HG02970 (cell line): ENCODE results near the gene BRI3BP.
"Not testable (repeated sequence)": the region's sequence is repeated elsewhere in the genome, so short reads cannot be mapped to it uniquely, and the experiment has no call there.

Experiments used
- ATAC-seq: cut with Tn5 transposase; IDR thresholded peaks from one replicate; pipeline ENCODE4 v1.9.1; 2021; ENCODE audit warnings: mild to moderate bottlenecking, moderate library complexity, moderate number of reproducible peaks; ENCODE audit not compliant: unreplicated experiment, low FRiP score

The BRI3BP gene

DNA sequence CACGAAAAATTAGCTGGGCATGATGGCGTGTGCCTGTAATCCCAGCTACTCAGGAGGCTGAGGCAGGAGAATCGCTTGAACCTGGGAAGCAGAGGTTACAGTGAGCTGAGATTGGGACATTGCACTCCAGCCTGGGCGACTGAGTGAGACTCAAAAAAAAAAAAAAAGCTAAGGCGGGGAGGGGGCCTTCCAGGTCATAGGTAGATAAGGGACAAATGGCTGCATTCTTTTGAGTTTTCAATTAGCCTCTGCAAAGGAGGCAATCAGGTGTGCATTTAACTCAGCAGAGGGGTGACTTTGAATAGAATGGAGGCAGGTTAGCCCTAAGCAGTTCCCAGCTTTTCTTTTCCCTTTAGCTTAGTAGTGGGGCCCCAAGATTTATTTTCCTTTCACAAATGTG lies 71.0 kb downstream of the BRI3BP start:
- no peak for ATAC-seq

DNA sequence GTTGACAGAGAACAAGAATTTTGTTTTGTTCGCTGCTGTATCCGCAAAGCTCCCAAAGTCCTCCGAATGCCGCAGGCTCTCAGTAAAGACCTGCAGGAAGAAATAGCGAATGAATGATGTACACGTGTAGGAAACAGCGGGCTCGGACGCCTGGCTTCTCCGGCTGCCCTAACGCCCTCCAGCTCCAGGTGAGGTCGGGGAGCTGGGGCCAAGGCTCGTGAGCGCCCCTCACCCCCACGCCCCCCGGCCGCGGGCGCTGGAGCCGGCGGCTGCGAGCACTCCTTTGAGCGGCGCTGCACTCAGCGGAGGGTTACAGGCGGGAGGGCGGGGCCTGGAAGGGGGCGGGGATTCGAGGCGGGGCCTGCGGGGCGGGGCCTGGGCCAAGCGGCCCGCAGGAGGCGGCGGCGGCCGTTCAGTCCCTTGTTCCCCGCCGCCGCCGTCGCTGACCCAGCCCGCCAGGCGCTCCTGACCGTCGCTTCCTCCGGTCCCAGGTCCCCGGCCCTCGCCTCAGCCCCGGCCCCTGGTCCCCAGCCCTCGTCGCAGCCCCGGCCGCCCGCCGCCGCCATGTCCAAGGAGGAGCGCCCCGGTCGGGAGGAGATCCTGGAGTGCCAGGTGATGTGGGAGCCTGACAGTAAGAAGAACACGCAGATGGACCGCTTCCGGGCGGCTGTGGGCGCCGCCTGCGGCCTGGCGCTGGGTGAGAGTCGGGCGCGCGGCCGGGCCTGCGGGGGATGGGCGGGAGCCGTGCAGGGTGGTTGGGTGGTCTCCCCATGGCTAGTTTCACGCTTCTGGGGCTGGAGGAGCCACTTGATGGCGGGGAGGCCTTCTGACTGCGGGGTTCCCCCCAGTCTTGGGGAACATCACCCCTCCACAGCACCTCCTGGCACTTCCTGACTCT lies 71.8 kb downstream of the BRI3BP start, which contains the start of gene AACS:
TSS of gene AACS (plus strand) at position 415 of the 898 bp plus-strand sequence. CDS start at position 565, 150 bp downstream.
- ATAC-seq = peak; percentile 88

DNA sequence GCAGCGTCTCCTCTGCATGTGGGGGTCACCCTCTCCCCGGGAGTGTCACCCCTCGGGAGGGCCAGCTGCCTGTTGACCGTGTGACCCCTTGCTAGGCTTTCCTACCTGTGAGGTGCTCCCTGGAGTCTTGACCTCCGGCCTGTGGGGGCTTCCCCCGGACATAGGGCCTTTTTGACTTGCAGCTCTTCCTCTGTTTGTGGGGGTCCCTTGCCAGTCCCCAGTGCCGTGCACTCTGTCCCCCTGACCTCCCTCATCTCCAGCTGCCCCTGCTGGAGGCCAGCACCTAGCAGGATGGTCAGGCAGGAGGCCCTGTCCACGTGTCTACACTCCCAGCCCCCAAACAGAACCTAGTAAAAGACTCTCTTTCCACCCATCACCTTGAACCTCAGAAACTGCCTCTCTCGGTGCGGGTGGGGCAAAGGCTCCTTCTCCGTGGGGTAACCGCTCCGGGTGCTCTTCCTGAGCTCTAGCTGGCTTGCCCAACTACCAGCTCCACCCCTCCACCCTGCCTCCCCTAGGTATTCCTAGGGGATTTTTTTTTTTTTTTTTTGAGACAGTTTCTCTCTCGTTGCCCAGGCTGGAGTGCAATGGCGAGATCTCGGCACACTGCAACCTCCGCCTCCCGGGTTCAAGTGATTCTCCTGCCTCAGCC lies 72.6 kb downstream of the BRI3BP start:
- no peak for ATAC-seq

DNA sequence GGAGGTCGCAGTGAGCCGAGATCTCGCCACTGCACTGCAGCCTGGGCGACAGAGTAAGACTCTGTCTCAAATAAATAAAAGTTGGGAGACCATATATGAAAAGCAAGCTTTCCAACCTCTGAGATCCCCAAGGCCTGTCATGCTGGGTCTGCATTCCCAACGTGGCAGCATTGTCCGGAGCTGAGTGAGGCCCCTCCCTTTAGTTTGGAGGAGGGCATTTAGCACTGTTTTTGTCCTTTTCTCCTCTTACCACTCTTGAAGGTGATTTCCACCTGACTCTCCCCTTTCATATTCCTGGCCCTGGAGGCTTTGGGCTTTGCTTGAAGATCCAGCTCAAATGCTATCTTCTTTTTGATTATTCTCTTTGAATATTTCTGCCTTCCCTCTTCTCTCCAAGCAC lies 74.9 kb downstream of the BRI3BP start:
- no peak for ATAC-seq

GRCh38 chr12:125069616-125070015 lies 76.2 kb downstream of the BRI3BP start:
- no peak for ATAC-seq

DNA sequence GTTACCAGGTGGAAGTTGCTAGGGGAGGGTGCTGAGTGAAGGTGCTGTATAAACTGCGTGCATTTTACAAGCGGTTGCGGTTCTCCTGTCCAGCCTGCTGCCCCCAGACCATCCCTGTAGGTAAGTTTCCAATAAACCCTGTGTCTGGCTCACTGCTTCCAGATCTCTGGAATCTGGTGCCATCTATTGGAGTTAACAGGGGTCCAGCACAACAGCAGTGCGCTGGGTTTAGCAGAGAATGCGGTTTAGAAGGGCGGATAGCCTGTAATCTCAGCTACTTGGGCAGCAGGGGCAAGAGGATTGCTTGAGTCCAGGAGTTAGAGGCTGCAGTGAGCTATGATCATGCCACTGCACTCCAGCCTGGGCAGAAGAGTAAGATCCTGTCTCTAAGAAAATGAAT lies 76.7 kb downstream of the BRI3BP start:
- ATAC-seq = no peak

- no peak for ATAC-seq
Measured at GRCh38 chr12:125070661-125071390, 77.4 kb downstream of the BRI3BP start.

GRCh38 chr12:125071456-125071855 lies 78.0 kb downstream of the BRI3BP start:
- ATAC-seq = no peak

DNA sequence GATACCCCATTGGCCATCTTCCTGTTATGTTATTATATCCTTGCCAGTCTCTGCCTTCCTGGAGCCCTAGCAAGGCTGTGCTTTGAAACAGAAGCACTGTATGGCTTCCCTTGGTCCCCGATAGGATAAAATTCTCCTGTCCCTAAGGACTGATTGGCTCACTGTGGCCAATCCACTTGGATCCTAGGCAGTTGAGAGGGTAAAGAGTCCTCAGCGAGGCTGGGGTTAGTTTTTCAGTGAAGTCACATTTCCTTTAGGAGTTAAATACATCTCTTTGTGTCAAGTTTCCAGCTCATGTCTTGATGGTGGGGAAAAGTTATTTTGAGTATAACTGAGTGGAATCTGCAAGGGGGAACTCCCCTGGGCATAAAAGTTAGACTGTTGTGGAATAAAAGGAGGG lies 79.1 kb downstream of the BRI3BP start:
- no peak for ATAC-seq

DNA sequence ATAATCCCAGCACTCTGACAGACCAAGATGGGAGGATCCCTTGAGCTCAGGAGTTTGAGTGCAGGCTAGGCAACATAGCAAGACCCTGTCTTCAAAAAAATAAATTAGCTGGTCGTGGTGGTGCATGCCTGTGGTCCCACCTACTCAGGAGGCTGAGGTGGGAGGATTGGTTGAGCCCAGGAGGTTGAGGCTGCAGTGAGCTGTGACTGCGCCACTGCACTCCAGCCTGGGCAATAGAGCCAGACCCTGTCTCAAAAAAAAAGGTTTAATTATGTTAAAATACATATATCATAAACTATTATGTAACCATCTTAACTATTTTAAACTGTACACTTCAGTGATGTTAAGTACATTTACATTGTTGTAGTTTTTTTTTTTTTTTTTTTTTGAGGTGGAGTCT lies 80.8 kb downstream of the BRI3BP start:
- not testable (repeated sequence) for ATAC-seq

DNA sequence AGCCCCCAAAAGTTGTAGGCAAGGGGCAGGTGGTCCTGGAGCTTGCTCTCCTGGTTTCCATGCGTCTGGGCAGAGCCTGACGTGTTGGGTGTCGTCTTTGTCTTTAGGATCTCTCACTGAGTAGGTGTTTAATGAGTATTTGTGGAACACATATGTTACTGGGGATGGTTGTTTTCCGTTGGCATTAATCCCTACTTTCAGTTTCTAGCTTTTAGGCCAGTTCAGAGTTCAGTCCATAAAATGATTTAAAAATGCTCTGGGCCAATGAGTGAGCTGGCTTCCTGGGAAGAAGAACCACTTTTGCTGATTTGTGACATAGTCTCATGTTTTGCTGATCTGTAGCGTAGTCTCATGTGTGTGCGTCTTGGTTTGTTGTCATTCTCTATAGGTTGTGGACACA lies 82.7 kb downstream of the BRI3BP start:
- ATAC-seq = no peak

GRCh38 chr12:125079084-125079483 lies 85.6 kb downstream of the BRI3BP start:
- ATAC-seq = no peak

- ATAC-seq = no peak
Measured at GRCh38 chr12:125079648-125080645, 86.5 kb downstream of the BRI3BP start.
